ENCODE data around the gene TIMM21. TPM values are rescaled to one million over a fixed set of nuclear protein-coding genes. Genes with fewer than 3 reads are reported as not detected.

The TIMM21 gene
- total RNA-seq, 1 donor from 2014 or later = 50.0 TPM

- Mint-ChIP-seq H3K27ac (no peak overlapping the region), H3K36me3 (ENCODE audit: low read depth) (peaks cover 42% of the 10 kb centered on the region), H3K9me3 (no peaks in the 10 kb centered on the region), H3K4me1 (ENCODE audit: low read depth) (peaks cover 43% of the 10 kb centered on the region), H3K4me3 (ENCODE audit: low read depth) (no peak overlapping the region), H3K27me3 (ENCODE audit: low read depth) (peaks cover 3% of the 10 kb centered on the region)
- DNase-seq (ENCODE audit: low spot score) = no peak
- intact Hi-C loops (cut with micrococcal nuclease) = no loop called here
Observed at GRCh38 chr18:74152270-74152669, 3.9 kb downstream of the TIMM21 start.

- peaks cover under 1% of the 10 kb centered on the region for H3K27me3 Mint-ChIP-seq (ENCODE audit: low read depth)
- no peaks in the 10 kb centered on the region for H3K9me3 Mint-ChIP-seq
- intact Hi-C loops (cut with micrococcal nuclease) = no loop called here
- peaks cover 43% of the 10 kb centered on the region for H3K36me3 Mint-ChIP-seq (ENCODE audit: low read depth)
- no peak for DNase-seq (ENCODE audit: low spot score)
- peaks cover 40% of the 10 kb centered on the region for H3K4me1 Mint-ChIP-seq (ENCODE audit: low read depth)
- no peak overlapping the region for H3K4me3 Mint-ChIP-seq (ENCODE audit: low read depth)
- H3K27ac Mint-ChIP-seq = no peak overlapping the region
Observed at GRCh38 chr18:74152857-74153256, 4.5 kb downstream of the TIMM21 start.

DNA sequence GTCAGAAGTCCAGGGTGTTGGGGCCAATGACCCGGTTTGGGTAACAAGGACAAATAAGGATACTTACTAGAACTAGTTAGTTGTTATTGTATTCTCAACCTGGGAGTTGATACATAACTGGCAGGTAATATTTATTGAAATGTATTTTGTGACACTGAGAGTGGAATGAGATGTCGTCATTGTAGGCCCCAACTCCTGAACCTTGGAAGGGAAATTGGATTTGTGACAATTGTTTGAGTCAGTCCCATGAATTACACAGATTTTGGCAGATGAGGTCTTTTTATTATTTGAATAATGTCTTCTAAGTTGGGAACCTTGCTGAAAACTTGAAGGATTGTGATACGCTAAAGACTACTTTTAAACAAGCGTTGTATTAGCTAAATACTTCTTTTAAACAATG lies 5.1 kb downstream of the TIMM21 start:
- DNase-seq (ENCODE audit: low spot score) = no peak
- Mint-ChIP-seq H3K27ac (no peak overlapping the region), H3K36me3 (ENCODE audit: low read depth) (peaks cover 47% of the 10 kb centered on the region), H3K4me3 (ENCODE audit: low read depth) (no peak overlapping the region), H3K9me3 (no peaks in the 10 kb centered on the region), H3K4me1 (ENCODE audit: low read depth) (peaks cover 38% of the 10 kb centered on the region), H3K27me3 (ENCODE audit: low read depth) (no peaks in the 10 kb centered on the region)
- intact Hi-C loops (cut with micrococcal nuclease) = no loop called here

GRCh38 chr18:74153793-74154192 lies 5.5 kb downstream of the TIMM21 start:
- Mint-ChIP-seq H3K27ac (no peak overlapping the region), H3K27me3 (ENCODE audit: low read depth) (no peaks in the 10 kb centered on the region), H3K4me1 (ENCODE audit: low read depth) (peaks cover 38% of the 10 kb centered on the region), H3K9me3 (no peaks in the 10 kb centered on the region), H3K36me3 (ENCODE audit: low read depth) (peaks cover 47% of the 10 kb centered on the region), H3K4me3 (ENCODE audit: low read depth) (no peak overlapping the region)
- DNase-seq (ENCODE audit: low spot score) = no peak
- intact Hi-C loops (cut with micrococcal nuclease) = no loop called here

GRCh38 chr18:74154716-74155115 lies 6.4 kb downstream of the TIMM21 start:
- no peaks in the 10 kb centered on the region for H3K27me3 Mint-ChIP-seq (ENCODE audit: low read depth)
- H3K9me3 Mint-ChIP-seq = no peaks in the 10 kb centered on the region
- H3K4me1 Mint-ChIP-seq (ENCODE audit: low read depth) = peaks cover 32% of the 10 kb centered on the region
- peaks cover 48% of the 10 kb centered on the region for H3K36me3 Mint-ChIP-seq (ENCODE audit: low read depth)
- intact Hi-C loops (cut with micrococcal nuclease) = no loop called here
- no peak overlapping the region for H3K4me3 Mint-ChIP-seq (ENCODE audit: low read depth)
- no peak for DNase-seq (ENCODE audit: low spot score)
- H3K27ac Mint-ChIP-seq = no peak overlapping the region

- Mint-ChIP-seq H3K27me3 (ENCODE audit: low read depth) (no peaks in the 10 kb centered on the region), H3K27ac (no peak overlapping the region), H3K9me3 (no peaks in the 10 kb centered on the region), H3K4me3 (ENCODE audit: low read depth) (no peak overlapping the region), H3K36me3 (ENCODE audit: low read depth) (peaks cover 46% of the 10 kb centered on the region), H3K4me1 (ENCODE audit: low read depth) (peaks cover 28% of the 10 kb centered on the region)
- no peak for DNase-seq (ENCODE audit: low spot score)
- intact Hi-C loops (cut with micrococcal nuclease) = no loop called here
Observed at GRCh38 chr18:74155276-74155675, 7.0 kb downstream of the TIMM21 start.

DNA sequence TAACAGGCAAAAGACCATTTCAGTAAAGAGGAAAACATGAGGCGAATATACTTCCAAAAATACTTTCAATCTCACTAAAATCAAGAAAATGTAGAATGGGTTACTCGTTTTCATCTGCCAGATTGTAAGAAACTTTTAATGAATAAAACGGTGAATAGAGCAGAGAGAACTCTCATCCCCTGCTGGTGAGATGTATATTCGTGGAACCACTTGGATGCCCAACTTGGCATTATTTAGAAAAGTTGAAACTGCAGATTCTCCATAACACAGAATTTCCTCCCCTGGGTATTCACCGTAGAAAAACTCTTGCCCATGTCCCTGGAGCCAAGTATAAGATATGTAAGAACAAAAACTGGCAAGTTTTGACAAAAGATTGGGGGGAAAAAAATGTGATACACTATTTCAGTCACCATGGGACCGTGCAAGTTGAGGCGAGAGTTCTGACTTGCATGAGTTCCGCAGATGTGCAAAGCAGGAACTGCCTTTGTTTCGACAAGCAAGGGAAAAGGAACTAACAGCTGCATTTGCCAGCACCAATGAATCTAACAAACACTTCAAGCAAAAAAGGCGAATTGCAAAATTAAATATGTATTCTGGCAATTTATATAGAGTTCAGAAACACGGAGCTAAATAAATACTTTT lies 14.8 kb downstream of the TIMM21 start:
- intact Hi-C loops (cut with micrococcal nuclease) = no loop called here
- Mint-ChIP-seq H3K36me3 (ENCODE audit: low read depth) (peaks cover 28% of the 10 kb centered on the region), H3K9me3 (no peaks in the 10 kb centered on the region), H3K27ac (no peak overlapping the region), H3K4me1 (ENCODE audit: low read depth) (no peaks in the 10 kb centered on the region), H3K4me3 (ENCODE audit: low read depth) (no peak overlapping the region), H3K27me3 (ENCODE audit: low read depth) (no peaks in the 10 kb centered on the region)
- DNase-seq (ENCODE audit: low spot score) = no peak

DNA sequence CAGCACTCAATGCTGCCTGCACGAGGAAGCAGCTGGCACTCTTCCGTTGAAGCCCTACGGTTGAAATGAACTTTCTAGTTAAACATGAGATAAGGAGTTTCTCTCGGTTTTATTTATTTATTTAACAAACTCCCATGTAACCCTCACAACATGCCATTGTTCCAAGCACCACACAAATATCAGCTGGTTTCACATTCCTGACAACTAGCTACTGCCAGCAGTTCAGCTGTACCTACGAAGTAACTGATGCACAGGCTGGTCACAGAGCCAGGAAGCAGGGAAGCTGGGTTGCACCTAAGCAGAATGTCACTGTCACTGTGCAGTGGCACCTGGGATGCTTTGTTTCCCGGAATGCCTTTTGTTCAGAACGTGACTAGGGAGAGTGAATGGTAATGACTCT lies 18.1 kb downstream of the TIMM21 start:
- no peak for DNase-seq (ENCODE audit: low spot score)
- Mint-ChIP-seq H3K9me3 (no peaks in the 10 kb centered on the region), H3K4me3 (ENCODE audit: low read depth) (no peak overlapping the region), H3K36me3 (ENCODE audit: low read depth) (peaks cover 7% of the 10 kb centered on the region), H3K4me1 (ENCODE audit: low read depth) (no peaks in the 10 kb centered on the region), H3K27ac (no peak overlapping the region), H3K27me3 (ENCODE audit: low read depth) (peaks cover 5% of the 10 kb centered on the region)
- intact Hi-C loops (cut with micrococcal nuclease) = no loop called here

DNA sequence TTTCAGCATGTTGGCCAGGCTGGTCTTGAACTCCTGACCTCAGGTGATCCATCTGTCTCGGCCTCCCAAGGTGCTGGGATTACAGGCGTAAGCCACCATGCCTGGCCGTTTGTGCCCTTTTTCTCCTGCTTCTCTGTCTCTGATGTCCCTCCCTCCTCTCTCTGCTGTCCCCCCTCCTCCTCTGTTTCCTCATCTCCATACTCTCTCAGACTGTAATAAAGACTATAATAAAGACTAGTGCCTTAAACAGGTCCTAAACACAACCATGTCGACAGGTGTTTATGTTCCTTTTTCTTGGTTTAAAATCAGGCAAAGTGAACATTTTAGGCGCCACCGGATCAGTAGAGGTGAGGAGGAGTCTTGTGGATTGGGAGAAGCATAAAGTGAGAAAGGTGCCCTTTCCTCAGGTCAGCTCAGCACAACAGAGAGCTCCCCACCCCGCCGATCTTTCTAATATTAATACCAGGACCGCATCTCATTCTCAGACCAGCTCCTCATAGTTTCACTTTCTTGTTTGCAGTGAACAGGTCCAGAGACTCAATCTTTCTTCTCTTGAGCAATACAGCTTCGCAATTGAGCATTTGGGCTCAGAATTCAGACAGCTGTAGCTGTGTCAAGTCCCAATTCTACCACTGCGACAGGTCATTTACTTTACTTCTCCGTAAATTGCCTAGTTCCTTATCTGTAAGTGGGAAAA lies 23.7 kb downstream of the TIMM21 start:
- Mint-ChIP-seq H3K36me3 (ENCODE audit: low read depth) (no peaks in the 10 kb centered on the region), H3K27ac (no peak overlapping the region), H3K27me3 (ENCODE audit: low read depth) (peaks cover 13% of the 10 kb centered on the region), H3K4me3 (ENCODE audit: low read depth) (peak overlapping the region; percentile 38), H3K9me3 (no peaks in the 10 kb centered on the region), H3K4me1 (ENCODE audit: low read depth) (peaks cover 5% of the 10 kb centered on the region)
- intact Hi-C loops (cut with micrococcal nuclease) = no loop called here
- DNase-seq (ENCODE audit: low spot score) = no peak

- Mint-ChIP-seq H3K27ac (no peak overlapping the region), H3K9me3 (no peaks in the 10 kb centered on the region), H3K4me3 (ENCODE audit: low read depth) (no peak overlapping the region), H3K4me1 (ENCODE audit: low read depth) (peaks cover 5% of the 10 kb centered on the region), H3K36me3 (ENCODE audit: low read depth) (no peaks in the 10 kb centered on the region), H3K27me3 (ENCODE audit: low read depth) (peaks cover 13% of the 10 kb centered on the region)
- intact Hi-C loops (cut with micrococcal nuclease) = no loop called here
- no peak for DNase-seq (ENCODE audit: low spot score)
Observed at GRCh38 chr18:74172697-74173433, 24.5 kb downstream of the TIMM21 start.

GRCh38 chr18:74173434-74173750 lies 25.1 kb downstream of the TIMM21 start:
- H3K27ac Mint-ChIP-seq = no peak overlapping the region
- H3K36me3 Mint-ChIP-seq (ENCODE audit: low read depth) = no peaks in the 10 kb centered on the region
- H3K4me3 Mint-ChIP-seq (ENCODE audit: low read depth) = no peak overlapping the region
- H3K9me3 Mint-ChIP-seq = no peaks in the 10 kb centered on the region
- DNase-seq (ENCODE audit: low spot score) = no peak
- intact Hi-C loops (cut with micrococcal nuclease) = no loop called here
- H3K27me3 Mint-ChIP-seq (ENCODE audit: low read depth) = peaks cover 13% of the 10 kb centered on the region
- peaks cover 5% of the 10 kb centered on the region for H3K4me1 Mint-ChIP-seq (ENCODE audit: low read depth)

DNA sequence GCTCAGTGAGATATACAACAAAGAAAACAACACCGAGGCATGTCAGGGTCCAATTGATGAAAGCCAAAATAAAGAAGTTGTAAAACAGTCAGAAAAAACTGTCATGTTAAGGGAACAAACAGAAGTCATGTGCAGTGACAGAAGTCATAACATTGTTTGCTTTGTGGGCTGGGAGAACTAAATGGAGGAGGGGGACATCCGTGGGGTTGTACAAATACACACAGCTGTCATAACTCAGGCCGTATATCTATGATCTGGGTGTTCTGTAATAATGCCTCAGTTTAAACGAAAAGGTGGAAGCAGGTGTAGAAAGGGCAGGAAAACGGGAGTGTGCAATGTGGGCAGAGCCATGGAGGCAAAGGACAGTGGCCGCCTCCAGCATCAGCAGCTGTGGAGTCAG lies 27.3 kb downstream of the TIMM21 start:
- Mint-ChIP-seq H3K4me3 (ENCODE audit: low read depth) (no peak overlapping the region), H3K36me3 (ENCODE audit: low read depth) (no peaks in the 10 kb centered on the region), H3K27me3 (ENCODE audit: low read depth) (peaks cover 8% of the 10 kb centered on the region), H3K4me1 (ENCODE audit: low read depth) (peaks cover 5% of the 10 kb centered on the region), H3K9me3 (no peaks in the 10 kb centered on the region), H3K27ac (no peak overlapping the region)
- no peak for DNase-seq (ENCODE audit: low spot score)
- intact Hi-C loops (cut with micrococcal nuclease) = no loop called here

- DNase-seq (ENCODE audit: low spot score) = no peak
- Mint-ChIP-seq H3K4me3 (ENCODE audit: low read depth) (no peak overlapping the region), H3K9me3 (no peaks in the 10 kb centered on the region), H3K27ac (no peak overlapping the region), H3K27me3 (ENCODE audit: low read depth) (peaks cover 8% of the 10 kb centered on the region), H3K36me3 (ENCODE audit: low read depth) (no peaks in the 10 kb centered on the region), H3K4me1 (ENCODE audit: low read depth) (no peaks in the 10 kb centered on the region)
- intact Hi-C loops (cut with micrococcal nuclease) = no loop called here
Observed at GRCh38 chr18:74178884-74179283, 30.6 kb downstream of the TIMM21 start.
